Adrenal gland (tissue), 12 donors: ENCODE data around the gene CD274. TPM values are rescaled to one million over a fixed set of nuclear protein-coding genes. Genes with fewer than 3 reads are reported as not detected.

Source experiments
- DNase-seq, 7 donors: peaks; one replicate each; pipeline ENCODE4 v3.0.0-alpha.2; 2019 to 2020
- H3K27ac ChIP-seq, 5 donors: fragments of 200-600 bp; sonication (generic) in 4 of 5; 1 replicate in 3 of 5; 2 replicates in 2 of 5; pipeline versions ENCODE4 v1.5.1 to v1.8.0; 2016 to 2020; ENCODE audit warnings: mild to moderate bottlenecking in 1 of 5
- H3K27me3 ChIP-seq: fragments of 200-600 bp; 2 replicates; pipeline ENCODE4 v1.8.0; 2021
- H3K36me3 ChIP-seq, 2 donors: fragments of 200-600 bp; replicated peaks in 1 of 2; 1 replicate in 1 of 2; 2 replicates in 1 of 2; pipeline versions ENCODE4 v1.5.1 to v1.8.0; 2018 to 2022
- H3K4me1 ChIP-seq, 2 donors: fragments of 200-600 bp; replicated peaks in 1 of 2; 1 replicate in 1 of 2; 2 replicates in 1 of 2; pipeline versions ENCODE4 v1.5.1 to v1.8.0; 2018 to 2021
- H3K4me3 ChIP-seq, 4 donors: fragments of 200-600 bp; sonication (generic) in 3 of 4; one replicate each; pipeline ENCODE4 v1.5.1; 2016 to 2018
- H3K9me3 ChIP-seq, 3 donors: fragments of 200-600 bp; sonication (generic) in 1 of 3; replicated peaks in 1 of 3; 1 replicate in 2 of 3; 2 replicates in 1 of 3; pipeline versions ENCODE4 v1.5.1 to v1.8.0; 2016 to 2021
- CTCF ChIP-seq, 6 experiments: fragments of 450-650 bp in 4 of 6; fragments of 200-600 bp in 2 of 6; sonication (generic) in 1 of 6; IDR thresholded peaks; 1 replicate in 5 of 6; 2 replicates in 1 of 6; pipeline versions ENCODE4 v1.5.1 to v1.8.0; 2016 to 2021; ENCODE audit warnings: antibody characterized with exemption in 6 of 6, mild to moderate bottlenecking in 2 of 6, moderate library complexity in 1 of 6
- POLR2A ChIP-seq, 2 donors: fragments of 450-650 bp; IDR thresholded peaks; one replicate each; pipeline ENCODE4 v1.6.1; 2017; ENCODE audit warnings: antibody characterized with exemption in 2 of 2, mild to moderate bottlenecking in 2 of 2, moderate library complexity in 1 of 2
- WGBS, 4 donors: extraction: QIAGEN DNeasy Blood & Tissue Kit in 2 of 4; methylation state at CpG; one replicate each; pipeline versions ENCODE4 v1.1.5 to v1.1.7; 2013 to 2017; 5-methylcytosine and 5-hydroxymethylcytosine counted together
- intact Hi-C, 2 donors: fragments of 100-400 bp; cut with DNase I; formaldehyde crosslinking; loops; one replicate each; pipeline versions ENCODE4 v1.14.1 to v1.15.0; 2022 to 2023
- polyA plus RNA-seq, 3 donors: library from polyadenylated mRNA; stranded (reverse); fragments of 200-250 nt in 2 of 3; fragments of 350-450 nt in 1 of 3; fragmentation: Illumina TruSeq in 1 of 3; extraction: RNeasy Lipid Tissue Mini Kit (QIAGEN cat#74804) in 1 of 3; gene quantifications; one replicate each; pipeline ENCODE4 v1.2.3, GENCODE V29; 2013 to 2014
- total RNA-seq, 9 donors: library from RNA; depleted of rRNA in 4 of 9; stranded (reverse); fragments of >200 nt in 4 of 9; fragments of 120-200 nt in 1 of 9; fragmentation: NEBNext Ultra II Directional in 1 of 9; extraction: Animal tissue kit (Norgen Biotek cat#: 25700) in 1 of 9; gene quantifications; one replicate each; pipeline versions ENCODE4 v1.1.0 to v1.2.4, GENCODE V29; 2013 to 2023
- donor health status: healthy with polysubstance abuse.
- donor health status: Bipolar disorder and iron deficiency.
- donor health status: DM: yes; HTN: yes; CAD: no.
- donor health status: DM: no; HTN: no; CAD: no.
- donor health status: DM: no; HTN: no; CAD: no.
- donor health status: DM: yes; HTN: yes; CAD: no.

CD274 gene
- total and polyA plus RNA-seq, 12 donors: 0.66 to 5.8 (median 2.0) TPM

- Histone ChIP-seq H3K4me3 (no peak overlapping the region), H3K4me1 (no peaks in the 10 kb centered on the region), H3K9me3 (no peaks in the 10 kb centered on the region), H3K27me3 (no peaks in the 10 kb centered on the region), H3K36me3 (no peaks in the 10 kb centered on the region), H3K27ac (no peak overlapping the region)
- DNase-seq: no peak
- 62 to 90% (median 77%) methylated on average over 2 of the region's 2 CpGs for WGBS, 4 donors
- intact Hi-C loops: no loop called here
- no peak for TF ChIP-seq CTCF (IDR thresholded peaks at IDR 0.05)
- TF ChIP-seq POLR2A (IDR thresholded peaks at IDR 0.05): no peak
These were observed 33.0 kb downstream of the CD274 start for GRCh38 chr9:5483306-5483705.

- Histone ChIP-seq H3K27ac (no peak overlapping the region), H3K9me3 (no peaks in the 10 kb centered on the region), H3K36me3 (no peaks in the 10 kb centered on the region), H3K4me3 (no peak overlapping the region), H3K27me3 (no peaks in the 10 kb centered on the region), H3K4me1 (no peaks in the 10 kb centered on the region)
- 80 to 88% (median 85%) methylated on average over 5 of the region's 5 CpGs for WGBS, 4 donors
- DNase-seq: no peak
- intact Hi-C loops: no loop called here
- TF ChIP-seq POLR2A (IDR thresholded peaks at IDR 0.05): no peak
- no peak for TF ChIP-seq CTCF (IDR thresholded peaks at IDR 0.05)
These were observed 35.2 kb downstream of the CD274 start for GRCh38 chr9:5485378-5486085.

GRCh38 chr9:5486988-5487387 lies 36.6 kb downstream of the CD274 start:
- Histone ChIP-seq H3K4me3 (no peak overlapping the region), H3K27ac (no peak overlapping the region)
- intact Hi-C loops: no loop called here

More at GRCh38 chr9:5486988-5487387, 36.6 kb downstream of the CD274 start:
- Histone ChIP-seq H3K4me1 (no peaks in the 10 kb centered on the region), H3K36me3 (no peaks in the 10 kb centered on the region), H3K9me3 (no peaks in the 10 kb centered on the region), H3K27me3 (no peaks in the 10 kb centered on the region)
- no peak for TF ChIP-seq POLR2A (IDR thresholded peaks at IDR 0.05)
- TF ChIP-seq CTCF (IDR thresholded peaks at IDR 0.05): no peak
- 78 to 96% (median 86%) methylated on average over 5 of the region's 5 CpGs for WGBS, 4 donors
- DNase-seq: no peak
